Fibroblast of lung (primary cell): ENCODE results near the gene B3GNT8.

Experiments
- CTCF ChIP-seq, 2 donors: IDR thresholded peaks in 1 of 2; conservative IDR thresholded peaks in 1 of 2; 1 replicate in 1 of 2; 2 replicates in 1 of 2; pipeline ENCODE4 v1.5.1; 2011 to 2012; ENCODE audit warnings: low read length in 2 of 2, control low read depth in 1 of 2, inconsistent platforms in 1 of 2, low read depth in 1 of 2, mild to moderate bottlenecking in 1 of 2
- EZH2 ChIP-seq: IDR thresholded peaks from 2 replicates; pipeline ENCODE4 v1.5.1; 2012; ENCODE audit warnings: low read length, control low read depth, mild to moderate bottlenecking; ENCODE audit errors: missing control alignments

DNA sequence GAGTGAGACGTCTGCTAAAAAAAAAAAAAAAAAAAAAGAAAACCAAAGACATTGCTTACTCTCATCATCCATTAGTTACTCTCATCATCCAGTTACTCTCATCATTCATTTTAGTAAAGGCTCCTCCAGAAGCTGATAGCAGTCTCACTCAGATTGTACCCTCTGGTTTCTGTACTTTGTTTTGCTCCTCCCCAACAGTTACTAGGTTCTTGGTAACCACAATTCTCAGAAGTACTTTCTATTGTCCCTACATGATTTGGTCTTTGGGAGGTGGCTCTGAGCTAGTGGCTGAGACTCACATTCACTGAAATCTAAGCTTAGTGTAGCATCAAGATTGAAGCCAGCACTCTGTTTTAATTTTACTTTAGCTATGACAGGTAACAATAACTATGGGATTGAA lies 30.1 kb upstream of the B3GNT8 start:
- TF ChIP-seq EZH2, result no peak
- TF ChIP-seq CTCF (conservative IDR thresholded peaks at IDR 0.05 in 1 of 2, IDR thresholded peaks at IDR 0.05 in 1 of 2; ENCODE audit: low read depth in 1 of 2, low read length in 2 of 2), result no peak
